Mucosa of rectum (tissue), 2 donors: ENCODE measurements around the gene PIEZO1.

ENCODE experiments used
- H3K27ac ChIP-seq, 2 donors: one replicate each; pipeline ENCODE4 v1.7.0; 2013; ENCODE audit warnings: inconsistent platforms in 2 of 2, low read depth in 2 of 2, low read length in 2 of 2
- H3K27me3 ChIP-seq, 2 donors: one replicate each; pipeline ENCODE4 v1.7.0; 2013; ENCODE audit warnings: low read length in 2 of 2; ENCODE audit not compliant: control insufficient read depth in 2 of 2, insufficient read depth in 2 of 2
- H3K36me3 ChIP-seq, 2 donors: one replicate each; pipeline ENCODE4 v1.7.0; 2013; ENCODE audit warnings: low read length in 2 of 2; ENCODE audit not compliant: control insufficient read depth in 2 of 2, insufficient read depth in 2 of 2
- H3K4me1 ChIP-seq, 2 donors: one replicate each; pipeline ENCODE4 v1.7.0; 2013; ENCODE audit warnings: low read length in 2 of 2, mild to moderate bottlenecking in 1 of 2; ENCODE audit not compliant: control insufficient read depth in 2 of 2, insufficient read depth in 2 of 2
- H3K4me3 ChIP-seq, 2 donors: one replicate each; pipeline ENCODE4 v1.7.0; 2013; ENCODE audit warnings: low read length in 2 of 2
- H3K9ac ChIP-seq, 2 donors: one replicate each; pipeline ENCODE4 v1.7.0; 2013; ENCODE audit warnings: low read length in 2 of 2, low read depth in 1 of 2, mild to moderate bottlenecking in 1 of 2
- H3K9me3 ChIP-seq, 2 donors: one replicate each; pipeline ENCODE4 v1.7.0; 2013; ENCODE audit warnings: low read length in 2 of 2; ENCODE audit not compliant: control insufficient read depth in 2 of 2
- donor health status: healthy.
- donor health status: Normal muscosa, but diverticular disease.

PIEZO1 gene

GRCh38 chr16:88711750-88712340 is 73.2 kb downstream of the PIEZO1 start:
- H3K4me3 ChIP-seq: no peak overlapping the region
- H3K36me3 ChIP-seq: peaks cover 20 to 22% of the 10 kb centered on the region in 2 donors
- H3K27ac ChIP-seq: no peak overlapping the region
- no peaks in the 10 kb centered on the region for H3K27me3 ChIP-seq
- H3K9ac ChIP-seq: no peak overlapping the region
- no peaks in the 10 kb centered on the region for H3K9me3 ChIP-seq
- H3K4me1 ChIP-seq: peaks cover 6 to 7% of the 10 kb centered on the region in 2 donors

GRCh38 chr16:88710556-88710955 is 74.5 kb downstream of the PIEZO1 start:
- peaks cover 8 to 10% of the 10 kb centered on the region in 2 donors for H3K36me3 ChIP-seq
- no peaks in the 10 kb centered on the region for H3K9me3 ChIP-seq
- no peak overlapping the region for H3K9ac ChIP-seq

GRCh38 chr16:88706965-88707826 is 77.8 kb downstream of the PIEZO1 start:
- Histone ChIP-seq H3K4me3 (peak overlapping the region; percentile 93 to 97), H3K9ac (peak overlapping the region; percentile 76 to 80), H3K27ac (peak overlapping the region; percentile 37 to 74), H3K9me3 (no peaks in the 10 kb centered on the region), H3K36me3 (no peaks in the 10 kb centered on the region), H3K4me1 (peaks cover 25 to 29% of the 10 kb centered on the region in 2 donors), H3K27me3 (no peaks in the 10 kb centered on the region)

More at GRCh38 chr16:88710556-88710955, 74.5 kb downstream of the PIEZO1 start:
- Histone ChIP-seq H3K27ac (no peak overlapping the region), H3K4me3 (no peak overlapping the region), H3K27me3 (no peaks in the 10 kb centered on the region), H3K4me1 (peaks cover 12% of the 10 kb centered on the region in 2 donors)

- no peaks in the 10 kb centered on the region for H3K36me3 ChIP-seq
- H3K27me3 ChIP-seq: no peaks in the 10 kb centered on the region
- H3K27ac ChIP-seq: peak within 1 kb of the TSS; percentile 68 to 86
- peak within 1 kb of the TSS; percentile 77 to 80 for H3K9ac ChIP-seq
- H3K4me1 ChIP-seq: peaks cover 30 to 35% of the 10 kb centered on the region in 2 donors
- no peaks in the 10 kb centered on the region for H3K9me3 ChIP-seq
- peak within 1 kb of the TSS; percentile 93 to 97 for H3K4me3 ChIP-seq
Measured at GRCh38 chr16:88706229-88706964, 78.6 kb downstream of the PIEZO1 start, which contains the start of the genes CTU2 and RNF166. Gene CTU2 (plus strand): TSS chr16:88706503. CDS start chr16:88706531, 28 bp downstream. Gene RNF166 (minus strand): TSS chr16:88706408. CDS start chr16:88706325, 83 bp downstream.

- no peaks in the 10 kb centered on the region for H3K36me3 ChIP-seq
- no peaks in the 10 kb centered on the region for H3K9me3 ChIP-seq
- H3K27ac ChIP-seq: peak overlapping the region; percentile 68 to 86
- peak overlapping the region; percentile 77 to 80 for H3K9ac ChIP-seq
- no peaks in the 10 kb centered on the region for H3K27me3 ChIP-seq
- peaks cover 31 to 38% of the 10 kb centered on the region in 2 donors for H3K4me1 ChIP-seq
- peak overlapping the region; percentile 78 to 97 for H3K4me3 ChIP-seq
Measured at GRCh38 chr16:88705801-88706228, 79.2 kb downstream of the PIEZO1 start.

GRCh38 chr16:88705076-88705684 is 79.8 kb downstream of the PIEZO1 start:
- Histone ChIP-seq H3K9me3 (no peaks in the 10 kb centered on the region), H3K27me3 (no peaks in the 10 kb centered on the region), H3K27ac (peak overlapping the region; percentile 68 to 86), H3K4me1 (peaks cover 36 to 39% of the 10 kb centered on the region in 2 donors), H3K4me3 (peak overlapping the region; percentile 78 to 97), H3K9ac (peak overlapping the region; percentile 77 to 80), H3K36me3 (no peaks in the 10 kb centered on the region)

- peak overlapping the region; percentile 40 to 70 for H3K9ac ChIP-seq
Measured at GRCh38 chr16:88703486-88704309, 81.3 kb downstream of the PIEZO1 start.

GRCh38 chr16:88702371-88703210 is 82.4 kb downstream of the PIEZO1 start:
- peak overlapping the region; percentile 68 to 86 for H3K27ac ChIP-seq
- H3K27me3 ChIP-seq: no peaks in the 10 kb centered on the region
- H3K9me3 ChIP-seq: no peaks in the 10 kb centered on the region
- peak overlapping the region; percentile 46 to 78 for H3K4me3 ChIP-seq
- peak overlapping the region; percentile 24 to 54 for H3K9ac ChIP-seq
- peaks cover 36 to 42% of the 10 kb centered on the region in 2 donors for H3K4me1 ChIP-seq
- peaks cover 0 to 7% of the 10 kb centered on the region in 2 donors for H3K36me3 ChIP-seq

More at GRCh38 chr16:88703486-88704309, 81.3 kb downstream of the PIEZO1 start:
- Histone ChIP-seq H3K36me3 (peaks cover 0 to 3% of the 10 kb centered on the region in 2 donors), H3K9me3 (no peaks in the 10 kb centered on the region), H3K4me1 (peaks cover 36 to 42% of the 10 kb centered on the region in 2 donors), H3K4me3 (peak overlapping the region; percentile 52 to 78), H3K27ac (peak overlapping the region; percentile 68 to 86), H3K27me3 (no peaks in the 10 kb centered on the region)
